IMR-90 (cell line): ENCODE data around the gene STAT6. TPM values are rescaled to one million over a fixed set of nuclear protein-coding genes. Genes with fewer than 3 reads are reported as not detected.

Experiments
- ATAC-seq: fragments of 200-7000 bp; cut with Tn5 transposase; 2 replicates; pipeline ENCODE4 v1.9.1; 2020; ENCODE audit warnings: low read depth, mild to moderate bottlenecking, moderate library complexity
- BruUV-seq: library from RNA; stranded (reverse); fragments of 400-500 nt; replicated peaks from 2 replicates; lab custom pipeline; 2021; lab: Mats Ljungman, UMichigan
- CTCF ChIA-PET: fragments of 300-600 bp; formaldehyde crosslinking; extraction: SDS; loops from one replicate; lab custom pipeline; 2021; ENCODE audit warnings: antibody characterized with exemption; lab: Yijun Ruan, JAX
- POLR2A ChIA-PET: fragments of 300-600 bp; sonication (Branson Sonifier 250); formaldehyde crosslinking; loops from one replicate; lab custom pipeline; 2022; ENCODE audit warnings: antibody characterized with exemption; ENCODE audit not compliant: unreplicated experiment; lab: Charles Lee
- DNase-seq: peaks from one replicate; pipeline ENCODE4 v3.0.0; 2013
- H2AFZ ChIP-seq: replicated peaks from 2 replicates; pipeline ENCODE3; 2013; ENCODE audit warnings: low read length, mild to moderate bottlenecking; ENCODE audit not compliant: poor library complexity
- H2AK5ac ChIP-seq: 2 replicates; pipeline ENCODE4 v1.6.1; 2013; ENCODE audit warnings: low read depth, low read length, inconsistent platforms
- H2AK9ac ChIP-seq: replicated peaks from 2 replicates; pipeline ENCODE3; 2013; ENCODE audit warnings: mild to moderate bottlenecking, low read depth, low read length, moderate library complexity; ENCODE audit not compliant: poor library complexity
- H2BK120ac ChIP-seq: 2 replicates; pipeline ENCODE4 v1.6.1; 2013; ENCODE audit warnings: low read depth, low read length, inconsistent platforms
- H2BK15ac ChIP-seq: 3 replicates; pipeline ENCODE4 v1.6.1; 2013; ENCODE audit warnings: low read depth, low read length, inconsistent platforms
- H2BK20ac ChIP-seq: 2 replicates; pipeline ENCODE4 v1.6.1; 2013; ENCODE audit warnings: low read depth, mild to moderate bottlenecking, inconsistent platforms, low read length, moderate library complexity
- H2BK5ac ChIP-seq: 2 replicates; pipeline ENCODE4 v1.6.1; 2013; ENCODE audit warnings: mild to moderate bottlenecking, low read depth, low read length, inconsistent platforms; ENCODE audit not compliant: poor library complexity, severe bottlenecking
- H3K14ac ChIP-seq: replicated peaks from 2 replicates; pipeline ENCODE4 v1.6.1; 2013; ENCODE audit warnings: low read depth, low read length, inconsistent platforms
- H3K18ac ChIP-seq: 2 replicates; pipeline ENCODE4 v1.6.1; 2013; ENCODE audit warnings: low read depth, low read length, control low read depth
- H3K23ac ChIP-seq: 2 replicates; pipeline ENCODE4 v1.6.1; 2013; ENCODE audit warnings: low read depth, low read length, inconsistent platforms
- H3K27ac ChIP-seq: 2 replicates; pipeline ENCODE4 v1.5.1; 2013; ENCODE audit warnings: mild to moderate bottlenecking, control low read depth, low read length; ENCODE audit not compliant: insufficient read depth
- H3K27me3 ChIP-seq: 2 replicates; pipeline ENCODE4 v1.6.1; 2013; ENCODE audit warnings: low read length; ENCODE audit not compliant: control insufficient read depth, insufficient read depth
- H3K36me3 ChIP-seq: 2 replicates; pipeline ENCODE4 v1.6.1; 2013; ENCODE audit warnings: low read length, mixed read lengths; ENCODE audit not compliant: control insufficient read depth, insufficient read depth
- H3K4ac ChIP-seq: 2 replicates; pipeline ENCODE4 v1.6.1; 2013; ENCODE audit warnings: low read depth, low read length, inconsistent platforms
- H3K4me1 ChIP-seq: 2 replicates; pipeline ENCODE4 v1.6.1; 2013; ENCODE audit warnings: low read length, mixed read lengths; ENCODE audit not compliant: control insufficient read depth, insufficient read depth
- H3K4me2 ChIP-seq: 2 replicates; pipeline ENCODE4 v1.6.1; 2013; ENCODE audit warnings: low read depth, mild to moderate bottlenecking, control low read depth, low read length, moderate library complexity
- H3K4me3 ChIP-seq: 2 replicates; pipeline ENCODE4 v1.5.1; 2013; ENCODE audit warnings: low read depth, mild to moderate bottlenecking, control low read depth, low read length, moderate library complexity; ENCODE audit not compliant: insufficient read depth
- H3K56ac ChIP-seq: 2 replicates; pipeline ENCODE4 v1.6.1; 2013; ENCODE audit warnings: low read length, inconsistent platforms; ENCODE audit not compliant: insufficient read depth; ENCODE audit errors: extremely low read depth
- H3K79me1 ChIP-seq, 2 experiments: 2 replicates each; pipeline ENCODE4 v1.6.1; 2013; ENCODE audit warnings: low read length in 2 of 2, inconsistent platforms in 1 of 2, low read depth in 1 of 2
- H3K9ac ChIP-seq: 2 replicates; pipeline ENCODE4 v1.6.1; 2013; ENCODE audit warnings: low read depth, low read length, control low read depth
- H3K9me1 ChIP-seq: 2 replicates; pipeline ENCODE4 v1.6.1; 2013; ENCODE audit warnings: low read length, inconsistent platforms; ENCODE audit not compliant: insufficient read depth
- H3K9me3 ChIP-seq: 2 replicates; pipeline ENCODE4 v1.6.1; 2013; ENCODE audit warnings: low read length; ENCODE audit not compliant: control insufficient read depth, insufficient read depth
- H4K20me1 ChIP-seq: 2 replicates; pipeline ENCODE4 v1.6.1; 2013; ENCODE audit warnings: low read length, inconsistent platforms; ENCODE audit not compliant: insufficient read depth
- H4K5ac ChIP-seq: 2 replicates; pipeline ENCODE4 v1.6.1; 2013; ENCODE audit warnings: mild to moderate bottlenecking, low read depth, low read length, control low read depth
- H4K8ac ChIP-seq, 2 experiments: 2 replicates each; pipeline ENCODE4 v1.6.1; 2013; ENCODE audit warnings: low read depth in 2 of 2, low read length in 2 of 2, control low read depth in 1 of 2, inconsistent platforms in 1 of 2
- H4K91ac ChIP-seq: 2 replicates; pipeline ENCODE4 v1.6.1; 2013; ENCODE audit warnings: low read depth, low read length, inconsistent platforms; ENCODE audit not compliant: insufficient read depth
- BHLHE40 ChIP-seq: fragments of 150-350 bp; IDR thresholded peaks from 2 replicates; pipeline ENCODE4 v1.6.1; 2016; ENCODE audit warnings: mild to moderate bottlenecking, low read depth, low read length
- CEBPB ChIP-seq: IDR thresholded peaks from 2 replicates; pipeline ENCODE4 v1.6.1; 2012; ENCODE audit warnings: low read depth, low read length, improper control_type of control experiment
- CHD1 ChIP-seq: IDR thresholded peaks from 2 replicates; pipeline ENCODE4 v1.6.1; 2012; ENCODE audit warnings: low read depth, low read length, improper control_type of control experiment
- ELK1 ChIP-seq: fragments of 150-350 bp; IDR thresholded peaks from 2 replicates; pipeline ENCODE4 v1.6.1; 2016; ENCODE audit warnings: low read depth, mild to moderate bottlenecking, low read length, moderate library complexity, borderline replicate concordance
- FOS ChIP-seq: fragments of 150-350 bp; IDR thresholded peaks from 2 replicates; pipeline ENCODE4 v1.6.1; 2016; ENCODE audit warnings: low read depth, low read length
- MAFK ChIP-seq: IDR thresholded peaks from 2 replicates; pipeline ENCODE4 v1.6.1; 2012; ENCODE audit warnings: low read depth, low read length, improper control_type of control experiment
- MAZ ChIP-seq: IDR thresholded peaks from 2 replicates; pipeline ENCODE4 v1.6.1; 2012; ENCODE audit warnings: low read depth, mild to moderate bottlenecking, low read length, improper control_type of control experiment, moderate library complexity, borderline replicate concordance
- MXI1 ChIP-seq: IDR thresholded peaks from 2 replicates; pipeline ENCODE4 v1.6.1; 2012; ENCODE audit warnings: low read depth, mild to moderate bottlenecking, low read length, moderate library complexity, borderline replicate concordance
- NFE2L2 ChIP-seq: fragments of 150-350 bp; IDR thresholded peaks from 2 replicates; pipeline ENCODE4 v1.6.1; 2016; ENCODE audit warnings: low read depth, mild to moderate bottlenecking, low read length
- POLR2A ChIP-seq: IDR thresholded peaks from 2 replicates; pipeline ENCODE4 v1.6.1; 2012; ENCODE audit warnings: mild to moderate bottlenecking, low read depth, low read length
- RAD21 ChIP-seq: IDR thresholded peaks from 2 replicates; pipeline ENCODE4 v1.6.1; 2012; ENCODE audit warnings: low read length, improper control_type of control experiment
- RCOR1 ChIP-seq: IDR thresholded peaks from 2 replicates; pipeline ENCODE4 v1.6.1; 2012; ENCODE audit warnings: mild to moderate bottlenecking, low read length, improper control_type of control experiment; ENCODE audit not compliant: insufficient replicate concordance
- RFX5 ChIP-seq: IDR thresholded peaks from 2 replicates; pipeline ENCODE4 v1.8.0; 2012; ENCODE audit warnings: low read depth, mild to moderate bottlenecking, low read length, moderate library complexity
- SMC3 ChIP-seq: fragments of 150-350 bp; IDR thresholded peaks from 2 replicates; pipeline ENCODE4 v1.6.1; 2016; ENCODE audit warnings: low read depth, mild to moderate bottlenecking, antibody characterized with exemption, low read length, moderate library complexity
- WGBS, 2 experiments: methylation state at CpG; one replicate each; pipeline versions ENCODE4 v1.1.5 to v1.1.7; 2013; ENCODE audit warnings: missing lambda C conversion rate in 2 of 2; ENCODE audit not compliant: insufficient read length in 1 of 2; ENCODE audit errors: extremely low coverage in 2 of 2; 5-methylcytosine and 5-hydroxymethylcytosine counted together
- dilution Hi-C: fragments of 300-500 bp; cut with HindIII; formaldehyde crosslinking; loops from one replicate; pipeline ENCODE4 v1.14.3; 2018; ENCODE audit warnings: low sequenced_read_pairs; ENCODE audit not compliant: unreplicated experiment
- in situ Hi-C: fragments of 300-500 bp; cut with MboI; formaldehyde crosslinking; loops from 3 replicates; pipeline ENCODE4 v1.14.3; 2019; ENCODE audit warnings: low sequenced_read_pairs, inconsistent platforms, mixed read lengths
- intact Hi-C: fragments of 100-400 bp; cut with micrococcal nuclease; formaldehyde crosslinking; loops from 2 replicates; pipeline ENCODE4 v1.10.0; 2022
- polyA plus RNA-seq, 3 experiments: library from polyadenylated mRNA; depleted of rRNA; stranded (reverse); fragments of >200 nt; gene quantifications; 2 replicates each; pipeline ENCODE4 v1.2.3, GENCODE V29; 2012; ENCODE audit warnings: low replicate concordance in 1 of 3
- total RNA-seq: library from RNA; depleted of rRNA; stranded (reverse); fragments of >200 nt; gene quantifications from 2 replicates; pipeline ENCODE4 v1.2.3, GENCODE V29; 2012
- TF ChIP-seq, protein P1 (sequence below): conservative IDR thresholded peaks from 2 replicates; pipeline ENCODE4 v1.5.1; 2012; ENCODE audit warnings: mild to moderate bottlenecking, low read depth, low read length, improper control_type of control experiment
- TF ChIP-seq, protein P2 (sequence below): fragments of 150-350 bp; IDR thresholded peaks from 2 replicates; pipeline ENCODE4 v1.6.1; 2017; ENCODE audit warnings: mild to moderate bottlenecking, antibody characterized with exemption, low read length, low read depth

Gene STAT6
- total and polyA plus RNA-seq, 2 of the 4 experiments (the other 2 are of a cell fraction) = 43.4 to 96.9 TPM

- H3K4me3 ChIP-seq = no peak overlapping the region
- no peak overlapping the region for H3K4ac ChIP-seq
- WGBS, 2 experiments = 20% methylated on average over 1 of the region's 2 CpGs; no CpG with 5 or more reads in 1 of the 2 experiments
- H2AFZ ChIP-seq = no peak overlapping the region
- H2BK5ac ChIP-seq = peak overlapping the region; percentile 73
- peak overlapping the region; percentile 50; the same call in 1 of the 2 replicates for H3K27ac ChIP-seq
- in situ Hi-C loops = no loop called here
- CTCF ChIA-PET = interaction anchor here (0.6 to 2.7 kb wide), 4 partner anchors 40 to 168 kb away, joined by 3 to 11 read pairs (median 4); partner anchors contain the start of gene ZBTB39
- no peaks in the 10 kb centered on the region for H4K20me1 ChIP-seq
- H3K9ac ChIP-seq = no peak overlapping the region
- peaks cover 5 to 20% of the 10 kb centered on the region in 2 experiments; a peak in 2 of 4 replicates for H3K79me1 ChIP-seq
- no peak overlapping the region for H3K18ac ChIP-seq
- intact Hi-C loops = loop anchor here (2.0 kb wide), 1 partner anchor 16 kb away; the partner anchor contains the start of gene NAB2
- no peak overlapping the region for H3K56ac ChIP-seq
- H3K14ac ChIP-seq = no peak overlapping the region
- H2AK5ac ChIP-seq = no peak overlapping the region
- dilution Hi-C loops = no loop called here
- no peak overlapping the region for H2BK20ac ChIP-seq
- H2AK9ac ChIP-seq = no peak overlapping the region
- DNase-seq = peak; percentile 63
- H3K23ac ChIP-seq = no peak overlapping the region
- H3K27me3 ChIP-seq = no peaks in the 10 kb centered on the region
- peak overlapping the region; percentile 19; the same call in 1 of the 2 replicates for H3K4me2 ChIP-seq
- H3K36me3 ChIP-seq = peaks cover 2% of the 10 kb centered on the region
- no peak overlapping the region; the same call in 1 of the 2 replicates for H2BK120ac ChIP-seq
- H4K8ac ChIP-seq = no peak overlapping the region
- BruUV-seq = no TSS peak
- TF ChIP-seq CEBPB = no peak
- no peak for TF ChIP-seq RFX5
- no peak for TF ChIP-seq MAZ
- no peak; the same call in 1 of the 2 replicates for TF ChIP-seq BHLHE40
- TF ChIP-seq SMC3 = no peak
- TF ChIP-seq, protein P1, sequence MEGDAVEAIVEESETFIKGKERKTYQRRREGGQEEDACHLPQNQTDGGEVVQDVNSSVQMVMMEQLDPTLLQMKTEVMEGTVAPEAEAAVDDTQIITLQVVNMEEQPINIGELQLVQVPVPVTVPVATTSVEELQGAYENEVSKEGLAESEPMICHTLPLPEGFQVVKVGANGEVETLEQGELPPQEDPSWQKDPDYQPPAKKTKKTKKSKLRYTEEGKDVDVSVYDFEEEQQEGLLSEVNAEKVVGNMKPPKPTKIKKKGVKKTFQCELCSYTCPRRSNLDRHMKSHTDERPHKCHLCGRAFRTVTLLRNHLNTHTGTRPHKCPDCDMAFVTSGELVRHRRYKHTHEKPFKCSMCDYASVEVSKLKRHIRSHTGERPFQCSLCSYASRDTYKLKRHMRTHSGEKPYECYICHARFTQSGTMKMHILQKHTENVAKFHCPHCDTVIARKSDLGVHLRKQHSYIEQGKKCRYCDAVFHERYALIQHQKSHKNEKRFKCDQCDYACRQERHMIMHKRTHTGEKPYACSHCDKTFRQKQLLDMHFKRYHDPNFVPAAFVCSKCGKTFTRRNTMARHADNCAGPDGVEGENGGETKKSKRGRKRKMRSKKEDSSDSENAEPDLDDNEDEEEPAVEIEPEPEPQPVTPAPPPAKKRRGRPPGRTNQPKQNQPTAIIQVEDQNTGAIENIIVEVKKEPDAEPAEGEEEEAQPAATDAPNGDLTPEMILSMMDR = no peak
- TF ChIP-seq MXI1 = no peak
- no peak for TF ChIP-seq MAFK
- TF ChIP-seq, protein P2, sequence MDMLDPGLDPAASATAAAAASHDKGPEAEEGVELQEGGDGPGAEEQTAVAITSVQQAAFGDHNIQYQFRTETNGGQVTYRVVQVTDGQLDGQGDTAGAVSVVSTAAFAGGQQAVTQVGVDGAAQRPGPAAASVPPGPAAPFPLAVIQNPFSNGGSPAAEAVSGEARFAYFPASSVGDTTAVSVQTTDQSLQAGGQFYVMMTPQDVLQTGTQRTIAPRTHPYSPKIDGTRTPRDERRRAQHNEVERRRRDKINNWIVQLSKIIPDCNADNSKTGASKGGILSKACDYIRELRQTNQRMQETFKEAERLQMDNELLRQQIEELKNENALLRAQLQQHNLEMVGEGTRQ = no peak
- TF ChIP-seq RCOR1 = no peak
- no peak for TF ChIP-seq RAD21
- no peak for TF ChIP-seq ELK1
- no peak for TF ChIP-seq CHD1
- TF ChIP-seq POLR2A = no peak
- TF ChIP-seq FOS = no peak
- TF ChIP-seq NFE2L2 = no peak
- H3K9me3 ChIP-seq = no peaks in the 10 kb centered on the region
- no peaks in the 10 kb centered on the region for H3K9me1 ChIP-seq
- H4K91ac ChIP-seq = no peak overlapping the region
- H2BK15ac ChIP-seq = no peak overlapping the region
- POLR2A ChIA-PET = interaction anchor here (0.7 kb wide), 1 partner anchor 55 kb away, joined by 3 read pairs; the partner anchor contains the start of gene LRP1
- no peak overlapping the region for H4K5ac ChIP-seq
- H3K4me1 ChIP-seq = peaks cover 3% of the 10 kb centered on the region
- peak; percentile 32 for ATAC-seq
Observed at GRCh38 chr12:57072661-57073060, 38.5 kb downstream of the STAT6 start.
